Small intestine (tissue), 7 donors: Measurements from ENCODE around the gene PCDHGB2. TPM values are rescaled to one million over a fixed set of nuclear protein-coding genes. Genes with fewer than 3 reads are reported as not detected.
"Not testable (repeated sequence)": the region's sequence is repeated elsewhere in the genome, so short reads cannot be mapped to it uniquely, and the experiment has no call there.

Experiments used
- DNase-seq, 2 donors: peaks; one replicate each; pipeline versions ENCODE4 v3.0.0 to v3.0.0-alpha.2; 2013
- FAIRE-seq: peaks from 2 replicates; lab custom pipeline; 2012; peaks lifted over from hg19 to GRCh38; lab: Jason Lieb, UNC
- H3K27ac ChIP-seq, 3 donors: one replicate each; pipeline ENCODE4 v1.5.1; 2013; ENCODE audit warnings: low read length in 2 of 3, mild to moderate bottlenecking in 2 of 3, control low read depth in 1 of 3, inconsistent platforms in 1 of 3, low read depth in 1 of 3, moderate library complexity in 1 of 3
- H3K27me3 ChIP-seq, 3 donors: one replicate each; pipeline ENCODE4 v1.6.1; 2013; ENCODE audit warnings: low read length in 3 of 3, inconsistent platforms in 1 of 3; ENCODE audit not compliant: control insufficient read depth in 3 of 3, insufficient read depth in 3 of 3
- H3K36me3 ChIP-seq, 3 donors: one replicate each; pipeline ENCODE4 v1.6.1; 2013; ENCODE audit warnings: low read length in 3 of 3, inconsistent platforms in 1 of 3, low read depth in 1 of 3, mild to moderate bottlenecking in 1 of 3, moderate library complexity in 1 of 3; ENCODE audit not compliant: control insufficient read depth in 3 of 3, insufficient read depth in 2 of 3
- H3K4me1 ChIP-seq, 3 donors: one replicate each; pipeline ENCODE4 v1.6.1; 2013; ENCODE audit warnings: low read length in 2 of 3, inconsistent platforms in 1 of 3, low read depth in 1 of 3, mild to moderate bottlenecking in 1 of 3, moderate library complexity in 1 of 3; ENCODE audit not compliant: control insufficient read depth in 3 of 3, insufficient read depth in 2 of 3
- H3K4me3 ChIP-seq, 3 donors: one replicate each; pipeline ENCODE4 v1.5.1; 2013; ENCODE audit warnings: low read length in 3 of 3, control low read depth in 1 of 3, inconsistent platforms in 1 of 3, low read depth in 1 of 3, mild to moderate bottlenecking in 1 of 3, moderate library complexity in 1 of 3
- H3K9me3 ChIP-seq, 2 donors: one replicate each; pipeline ENCODE4 v1.6.1; 2013; ENCODE audit warnings: low read depth in 1 of 2, low read length in 1 of 2; ENCODE audit not compliant: control insufficient read depth in 2 of 2, insufficient read depth in 1 of 2
- WGBS, 3 donors: extraction: QIAGEN DNeasy Blood & Tissue Kit; methylation state at CpG; one replicate each; pipeline ENCODE4 v1.1.7; 2013; 5-methylcytosine and 5-hydroxymethylcytosine counted together
- polyA plus RNA-seq, 4 donors: library from polyadenylated mRNA; stranded (reverse) in 3 of 4; unstranded in 1 of 4; fragments of 200-250 nt in 3 of 4; fragments of 120-200 nt in 1 of 4; gene quantifications; one replicate each; pipeline versions ENCODE4 v1.2.1 to v1.2.3, GENCODE V29; 2013
- donor health status: healthy with polysubstance abuse.
- donor health status: control.
- donor health status: control.
- donor health status: Bipolar disorder and iron deficiency.
- donor health status: healthy.

Gene PCDHGB2
- polyA plus RNA-seq, 4 donors: 0.37 to 0.68 TPM; not detected in 2

- WGBS, 3 donors: 40 to 61% (median 58%) methylated on average over 69 of the region's 69 CpGs
- Histone ChIP-seq H3K4me1 (no peaks in the 10 kb centered on the region), H3K4me3 (no peak overlapping the region), H3K27me3 (peaks cover 0 to 23% (median 21%) of the 10 kb centered on the region in 3 donors), H3K36me3 (no peaks in the 10 kb centered on the region), H3K9me3 (peaks cover 0 to 60% of the 10 kb centered on the region in 2 donors), H3K27ac (no peak overlapping the region)
- no peak for DNase-seq
- no peak for FAIRE-seq
Observed at GRCh38 chr5:141371572-141372475, 12.0 kb downstream of the PCDHGB2 start.

- peaks cover 0 to 64% of the 10 kb centered on the region in 2 donors for H3K9me3 ChIP-seq
- no peak within 1 kb of the TSS for H3K27ac ChIP-seq
- H3K4me1 ChIP-seq: no peaks in the 10 kb centered on the region
- H3K36me3 ChIP-seq: no peaks in the 10 kb centered on the region
- H3K27me3 ChIP-seq: peaks cover 0 to 23% (median 21%) of the 10 kb centered on the region in 3 donors
- DNase-seq (no peak), FAIRE-seq (no peak)
- 20 to 39% (median 37%) methylated on average over 27 of the region's 27 CpGs for WGBS, 3 donors
- H3K4me3 ChIP-seq: peak within 1 kb of the TSS in 1 of 3 donors; percentile 15
Observed at GRCh38 chr5:141373673-141374317, 14.0 kb downstream of the PCDHGB2 start, which contains the start of gene PCDHGA6. Gene PCDHGA6 (plus strand): TSS chr5:141373891. CDS start chr5:141374084, 193 bp downstream.

- H3K4me1 ChIP-seq: no peaks in the 10 kb centered on the region
- H3K9me3 ChIP-seq: peaks cover 0 to 61% of the 10 kb centered on the region in 2 donors
- no peak for FAIRE-seq
- no peak overlapping the region for H3K27ac ChIP-seq
- 65 to 68% (median 67%) methylated on average over 14 of the region's 14 CpGs for WGBS, 3 donors
- peaks cover 0 to 23% (median 21%) of the 10 kb centered on the region in 3 donors for H3K27me3 ChIP-seq
- H3K4me3 ChIP-seq: no peak overlapping the region
- H3K36me3 ChIP-seq: no peaks in the 10 kb centered on the region
- DNase-seq: no peak
Observed at GRCh38 chr5:141374627-141375026, 14.8 kb downstream of the PCDHGB2 start.

GRCh38 chr5:141375444-141376155 lies 15.8 kb downstream of the PCDHGB2 start:
- not testable (repeated sequence) for FAIRE-seq, H3K36me3 ChIP-seq, H3K4me1 ChIP-seq, H3K4me3 ChIP-seq, H3K27ac ChIP-seq, DNase-seq
- peaks cover 0 to 22% (median 20%) of the 10 kb centered on the region in 3 donors for H3K27me3 ChIP-seq
- H3K9me3 ChIP-seq: peaks cover 0 to 54% of the 10 kb centered on the region in 2 donors
- WGBS, 3 donors: 53 to 63% (median 60%) methylated on average over 29 to 43 of the region's 48 CpGs

- 19 to 37% (median 26%) methylated on average over 37 of the region's 37 CpGs for WGBS, 3 donors
- no peak for FAIRE-seq
- DNase-seq: peak in 1 of 2 donors; percentile 14
- peaks cover 0 to 43% of the 10 kb centered on the region in 2 donors for H3K9me3 ChIP-seq
- H3K27me3 ChIP-seq: peaks cover 0 to 26% (median 10%) of the 10 kb centered on the region in 3 donors
- H3K4me3 ChIP-seq: no peak within 1 kb of the TSS
- H3K27ac ChIP-seq: no peak within 1 kb of the TSS
- no peaks in the 10 kb centered on the region for H3K36me3 ChIP-seq
- H3K4me1 ChIP-seq: no peaks in the 10 kb centered on the region
Observed at GRCh38 chr5:141382469-141383294, 22.9 kb downstream of the PCDHGB2 start, which contains the start of gene PCDHGA7. Gene PCDHGA7 (plus strand): TSS chr5:141382742. CDS start chr5:141382900, 158 bp downstream.

- H3K36me3 ChIP-seq: no peaks in the 10 kb centered on the region
- no peak for FAIRE-seq
- H3K4me1 ChIP-seq: no peaks in the 10 kb centered on the region
- no peak overlapping the region for H3K27ac ChIP-seq
- H3K27me3 ChIP-seq: peaks cover 0 to 28% (median 12%) of the 10 kb centered on the region in 3 donors
- H3K4me3 ChIP-seq: no peak overlapping the region
- DNase-seq: no peak
- 43 to 46% (median 44%) methylated on average over 21 of the region's 21 CpGs for WGBS, 3 donors
- peaks cover 0 to 42% of the 10 kb centered on the region in 2 donors for H3K9me3 ChIP-seq
Observed at GRCh38 chr5:141383345-141383744, 23.6 kb downstream of the PCDHGB2 start.

- H3K4me1 ChIP-seq: no peaks in the 10 kb centered on the region
- peaks cover 3 to 56% of the 10 kb centered on the region in 2 donors for H3K9me3 ChIP-seq
- no peaks in the 10 kb centered on the region for H3K36me3 ChIP-seq
- FAIRE-seq (no peak), DNase-seq (no peak)
- H3K27ac ChIP-seq: no peak overlapping the region
- peaks cover 0 to 35% (median 15%) of the 10 kb centered on the region in 3 donors for H3K27me3 ChIP-seq
- 55 to 62% (median 58%) methylated on average over 43 of the region's 43 CpGs for WGBS, 3 donors
- H3K4me3 ChIP-seq: no peak overlapping the region
Observed at GRCh38 chr5:141384471-141385267, 24.9 kb downstream of the PCDHGB2 start.
